ENCODE results near the gene FKBP5.

GRCh38 chr6:35557239-35557638 lies 131.5 kb downstream of the FKBP5 start:
- no peak for TF ChIP-seq EZH2 (IDR thresholded peaks at IDR 0.05; ENCODE audit: low read length, missing control alignments)
- no peak for TF ChIP-seq CTCF (conservative IDR thresholded peaks at IDR 0.05 in 1 of 2, IDR thresholded peaks at IDR 0.05 in 1 of 2; ENCODE audit: low read depth in 1 of 2, low read length in 2 of 2)

Measured in fibroblast of lung (primary cell).